Prostate gland (tissue), 2 donors: ENCODE results near the gene OSBPL9.

Experiments
- POLR2AphosphoS5 ChIP-seq: sonication (generic); formaldehyde crosslinking; IDR thresholded peaks from one replicate; pipeline ENCODE4 v1.6.1; 2017; ENCODE audit warnings: antibody characterized with exemption
- TF ChIP-seq, protein P1 (sequence below), 4 experiments: fragments of 200-600 bp in 2 of 4; fragments of 450-650 bp in 2 of 4; sonication (generic) in 2 of 4; IDR thresholded peaks; 1 replicate in 3 of 4; 2 replicates in 1 of 4; pipeline ENCODE4 v1.5.1; 2016 to 2019; ENCODE audit warnings: antibody characterized with exemption in 4 of 4, mild to moderate bottlenecking in 2 of 4, moderate library complexity in 2 of 4

DNA sequence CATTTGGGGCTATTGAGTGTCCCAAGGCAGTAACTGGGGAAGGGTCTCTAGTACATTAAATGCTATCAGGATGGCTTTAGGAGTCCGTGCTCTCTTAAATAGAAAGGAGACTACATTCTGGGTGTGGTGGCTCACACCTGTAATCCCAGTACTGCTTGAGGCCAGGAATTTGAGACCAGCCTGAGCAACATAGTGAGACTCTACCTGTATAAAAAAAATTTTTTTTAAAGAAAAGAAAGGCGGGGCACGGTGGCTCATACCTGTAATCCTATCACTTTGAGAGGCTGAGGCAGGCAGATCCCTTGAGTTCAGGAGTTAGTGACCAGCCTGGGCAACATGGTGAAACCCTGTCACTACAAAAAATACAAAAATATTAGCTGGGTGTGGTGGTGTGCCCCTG, 21.5 kb downstream of the OSBPL9 start:
- TF ChIP-seq, protein P1, sequence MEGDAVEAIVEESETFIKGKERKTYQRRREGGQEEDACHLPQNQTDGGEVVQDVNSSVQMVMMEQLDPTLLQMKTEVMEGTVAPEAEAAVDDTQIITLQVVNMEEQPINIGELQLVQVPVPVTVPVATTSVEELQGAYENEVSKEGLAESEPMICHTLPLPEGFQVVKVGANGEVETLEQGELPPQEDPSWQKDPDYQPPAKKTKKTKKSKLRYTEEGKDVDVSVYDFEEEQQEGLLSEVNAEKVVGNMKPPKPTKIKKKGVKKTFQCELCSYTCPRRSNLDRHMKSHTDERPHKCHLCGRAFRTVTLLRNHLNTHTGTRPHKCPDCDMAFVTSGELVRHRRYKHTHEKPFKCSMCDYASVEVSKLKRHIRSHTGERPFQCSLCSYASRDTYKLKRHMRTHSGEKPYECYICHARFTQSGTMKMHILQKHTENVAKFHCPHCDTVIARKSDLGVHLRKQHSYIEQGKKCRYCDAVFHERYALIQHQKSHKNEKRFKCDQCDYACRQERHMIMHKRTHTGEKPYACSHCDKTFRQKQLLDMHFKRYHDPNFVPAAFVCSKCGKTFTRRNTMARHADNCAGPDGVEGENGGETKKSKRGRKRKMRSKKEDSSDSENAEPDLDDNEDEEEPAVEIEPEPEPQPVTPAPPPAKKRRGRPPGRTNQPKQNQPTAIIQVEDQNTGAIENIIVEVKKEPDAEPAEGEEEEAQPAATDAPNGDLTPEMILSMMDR (IDR thresholded peaks at IDR 0.05): no peak
- no peak for TF ChIP-seq POLR2AphosphoS5
